Heart left ventricle (tissue), 13 donors: ENCODE results near the gene TBKBP1.

Source experiments
- CTCF ChIP-seq, 12 donors: fragments of 200-600 bp; sonication (generic) in 4 of 12; IDR thresholded peaks; one replicate each; pipeline versions ENCODE4 v1.5.0 to v1.8.0; 2018 to 2022; ENCODE audit warnings: antibody characterized with exemption in 12 of 12, mild to moderate bottlenecking in 5 of 12
- POLR2A ChIP-seq, 2 donors: fragments of 450-650 bp; IDR thresholded peaks; one replicate each; pipeline ENCODE4 v1.6.1; 2017; ENCODE audit warnings: antibody characterized with exemption in 2 of 2, mild to moderate bottlenecking in 2 of 2, moderate library complexity in 2 of 2
- donor health status: ischemic (EF 13 %, LVEDD 7.1; RV severe dilation, severe dysfunction).
- donor health status: DM: no; HTN: yes; CAD: no.
- donor health status: DM: no; HTN: no; CAD: no.
- donor health status: ischemic (EF 25% LVEDD 6.9; RV normal size, moderate dysfunction).
- donor health status: ischemic (EF 25% LVEDD 5.7; RV mildly dilated, moderate dysfunction).
- donor health status: ischemic (EF 35%, LVEDD 5.7; RV mildly dilated, moderate dysfunction).
- donor health status: nonischemic (EF 11% LVEDD 7.7; RV severe dilation, severe dysfunction).
- donor health status: DM: yes; HTN: yes; CAD: no.
- donor health status: PGD.
- donor health status: ischemic (EF 29% LVEDD 5.4; RV normal size, mild dysfunction).
- donor health status: nonischemic (EF 23%, LVEDD 6.1; RV moderate dilation, normal function).

GRCh38 chr17:47718634-47719405 is 24.9 kb downstream of the TBKBP1 start:
- TF ChIP-seq CTCF (IDR thresholded peaks at IDR 0.05), result no peak
- no peak for TF ChIP-seq POLR2A (IDR thresholded peaks at IDR 0.05)
